GM23338 (cell line): ENCODE results near the gene STK39.

Source experiments
- CREB1 ChIP-seq: fragments of 250-450 bp; sonication (Bioruptor Pico); IDR thresholded peaks from 2 replicates; pipeline ENCODE4 v1.5.0; 2020; ENCODE audit warnings: low read depth, mild to moderate bottlenecking, moderate library complexity
- CTCF ChIP-seq, 2 experiments: fragments of 200-600 bp in 1 of 2; sonication (generic) in 1 of 2; conservative IDR thresholded peaks; 2 replicates each; pipeline versions ENCODE4 v1.5.1 to v1.6.1; 2016 to 2017; ENCODE audit warnings: antibody characterized with exemption in 2 of 2, low read depth in 2 of 2, mild to moderate bottlenecking in 2 of 2, moderate library complexity in 1 of 2
- JUNB ChIP-seq: IDR thresholded peaks from one replicate; pipeline ENCODE4 v1.6.1; 2016; ENCODE audit warnings: antibody characterized with exemption; ENCODE audit not compliant: unreplicated experiment
- POLR2AphosphoS5 ChIP-seq: IDR thresholded peaks from 2 replicates; pipeline ENCODE4 v1.6.1; 2016; ENCODE audit warnings: antibody characterized with exemption, low read depth

GRCh38 chr2:168220965-168221819 lies 26.2 kb downstream of the STK39 start:
- TF ChIP-seq CTCF (conservative IDR thresholded peaks at IDR 0.05; ENCODE audit: low read depth in 2 of 2) (no peak), JUNB (no peak), CREB1 (CRISPR knock-in tag) (no peak), POLR2AphosphoS5 (no peak)
